ENCODE data around the gene GET4.

DNA sequence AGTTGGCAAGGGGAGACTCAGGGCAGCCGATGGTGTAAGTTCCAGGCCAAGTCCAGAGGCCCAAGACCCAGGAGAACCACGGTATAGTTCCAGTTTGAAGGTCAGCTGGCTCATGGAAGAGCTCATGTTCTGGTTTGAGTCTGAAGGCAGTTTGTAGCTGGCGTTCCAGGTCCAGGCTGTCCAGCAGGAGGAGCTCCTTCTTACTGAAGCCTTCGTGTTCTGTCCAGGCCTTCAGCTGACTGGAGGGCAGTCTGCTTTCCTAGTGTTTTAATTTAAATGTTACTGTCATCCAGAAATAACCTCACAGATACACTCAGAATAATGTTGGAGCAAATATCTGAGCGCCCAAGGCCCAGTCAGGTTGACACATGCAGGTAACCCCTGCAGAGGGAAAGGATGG, 39.9 kb upstream of the GET4 start:
- TF ChIP-seq POLR2A (IDR thresholded peaks at IDR 0.05; ENCODE audit: low read depth, low read length) (no peak), TAF1 (IDR thresholded peaks at IDR 0.05; ENCODE audit: low read depth, low read length) (no peak), POLR2AphosphoS5 (IDR thresholded peaks at IDR 0.05; ENCODE audit: low read depth, low read length) (no peak)
